ENCODE results near the gene TRIM8.

The TRIM8 gene

GRCh38 chr10:102633287-102633686 is 11.0 kb upstream of the TRIM8 start:
- no peak for TF ChIP-seq ZNF274 (IDR thresholded peaks at IDR 0.05; ENCODE audit: low read depth, low read length)
- no peak overlapping the region for H3K4me3 ChIP-seq (ENCODE audit: low read length)

GRCh38 chr10:102633848-102634247 is 10.4 kb upstream of the TRIM8 start:
- no peak for TF ChIP-seq ZNF274 (IDR thresholded peaks at IDR 0.05; ENCODE audit: low read depth, low read length)
- H3K4me3 ChIP-seq (ENCODE audit: low read length), result no peak overlapping the region

GRCh38 chr10:102634686-102635085 is 9.6 kb upstream of the TRIM8 start:
- H3K4me3 ChIP-seq (ENCODE audit: low read length), result no peak overlapping the region
- TF ChIP-seq ZNF274 (IDR thresholded peaks at IDR 0.05; ENCODE audit: low read depth, low read length), result no peak

GRCh38 chr10:102635377-102635776 is 8.9 kb upstream of the TRIM8 start:
- no peak for TF ChIP-seq ZNF274 (IDR thresholded peaks at IDR 0.05; ENCODE audit: low read depth, low read length)
- H3K4me3 ChIP-seq (ENCODE audit: low read length), result no peak overlapping the region

- no peak for TF ChIP-seq ZNF274 (IDR thresholded peaks at IDR 0.05; ENCODE audit: low read depth, low read length)
- no peak overlapping the region for H3K4me3 ChIP-seq (ENCODE audit: low read length)
Measured at GRCh38 chr10:102639537-102639936, 4.7 kb upstream of the TRIM8 start.

- TF ChIP-seq ZNF274 (IDR thresholded peaks at IDR 0.05; ENCODE audit: low read depth, low read length), result no peak
Measured at GRCh38 chr10:102641402-102641801, 2.9 kb upstream of the TRIM8 start.

GRCh38 chr10:102641880-102642735 is 2.2 kb upstream of the TRIM8 start:
- TF ChIP-seq ZNF274 (IDR thresholded peaks at IDR 0.05; ENCODE audit: low read depth, low read length), result no peak
- peak overlapping the region; percentile 68 for H3K4me3 ChIP-seq (ENCODE audit: low read length)

More at GRCh38 chr10:102641402-102641801, 2.9 kb upstream of the TRIM8 start:
- peak overlapping the region; percentile 61 for H3K4me3 ChIP-seq (ENCODE audit: low read length)

- peak overlapping the region; percentile 68 for H3K4me3 ChIP-seq (ENCODE audit: low read length)
- TF ChIP-seq ZNF274 (IDR thresholded peaks at IDR 0.05; ENCODE audit: low read depth, low read length), result no peak
Measured at GRCh38 chr10:102642736-102643335, 1.4 kb upstream of the TRIM8 start.

GRCh38 chr10:102643336-102644065 is 778 bp upstream of the TRIM8 start:
- no peak for TF ChIP-seq ZNF274 (IDR thresholded peaks at IDR 0.05; ENCODE audit: low read depth, low read length)
- H3K4me3 ChIP-seq (ENCODE audit: low read length), result peak overlapping the region; percentile 68

- H3K4me3 ChIP-seq (ENCODE audit: low read length), result peak overlapping the region; percentile 68
- TF ChIP-seq ZNF274 (IDR thresholded peaks at IDR 0.05; ENCODE audit: low read depth, low read length), result no peak
Measured at GRCh38 chr10:102644646-102645387, 538 bp downstream of the TRIM8 start.

- no peak for TF ChIP-seq ZNF274 (IDR thresholded peaks at IDR 0.05; ENCODE audit: low read depth, low read length)
- peak overlapping the region; percentile 68 for H3K4me3 ChIP-seq (ENCODE audit: low read length)
Measured at GRCh38 chr10:102645388-102645740, 1.1 kb downstream of the TRIM8 start.

GRCh38 chr10:102645741-102646609 is 1.7 kb downstream of the TRIM8 start:
- H3K4me3 ChIP-seq (ENCODE audit: low read length), result peak overlapping the region; percentile 68

More at GRCh38 chr10:102645741-102646609, 1.7 kb downstream of the TRIM8 start:
- no peak for TF ChIP-seq ZNF274 (IDR thresholded peaks at IDR 0.05; ENCODE audit: low read depth, low read length)

Measured in GM08714 (cell line).